Measurements from ENCODE around the gene SET.

SET gene

DNA sequence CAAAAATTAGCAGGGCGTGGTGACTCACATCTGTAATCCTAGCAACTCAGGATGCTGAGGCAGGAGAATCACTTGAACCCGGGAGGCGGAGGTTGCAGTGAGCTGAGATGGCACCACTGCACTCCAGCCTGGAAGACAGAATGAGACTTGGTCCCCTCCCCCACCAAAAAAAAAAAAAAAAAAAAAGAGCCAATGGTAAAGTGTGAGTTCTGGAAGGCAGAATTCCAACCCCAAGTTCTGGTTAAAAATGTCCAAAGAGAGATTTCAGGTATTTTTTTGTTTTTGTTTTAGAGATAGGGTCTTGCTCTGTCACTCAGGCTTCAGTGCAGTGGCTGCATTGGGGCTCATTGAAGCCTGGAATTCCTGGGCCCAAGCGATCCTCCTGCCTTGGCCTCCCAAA lies 1.6 kb upstream of the SET start:
- peaks cover 8% of the 10 kb centered on the region for H4K20me1 ChIP-seq (ENCODE audit: insufficient read depth, low read length)
- peaks cover 51% of the 10 kb centered on the region for H3K79me2 ChIP-seq (ENCODE audit: insufficient read depth, low read length)
- TF ChIP-seq EZH2 (IDR thresholded peaks at IDR 0.05; ENCODE audit: borderline replicate concordance, low read length) (no peak), CTCF (IDR thresholded peaks at IDR 0.05; ENCODE audit: low read length) (no peak)
- no peak overlapping the region; the same call in 1 of the 2 replicates for H3K9ac ChIP-seq (ENCODE audit: low read length)
- peaks cover 64% of the 10 kb centered on the region for H3K4me1 ChIP-seq (ENCODE audit: insufficient read depth, low read length, severe bottlenecking)
- peak overlapping the region; percentile 94 for H3K27ac ChIP-seq (ENCODE audit: low read depth, low read length, poor library complexity, severe bottlenecking)
- H3K27me3 ChIP-seq (ENCODE audit: insufficient read depth, low read length), result no peaks in the 10 kb centered on the region
- H3K9me3 ChIP-seq (ENCODE audit: low read length), result no peaks in the 10 kb centered on the region
- no peak overlapping the region for H2AFZ ChIP-seq (ENCODE audit: low read length)
- no peaks in the 10 kb centered on the region; the same call in 1 of the 2 replicates for H3F3A ChIP-seq (ENCODE audit: insufficient read depth, low read length)
- peaks cover 28% of the 10 kb centered on the region for H3K36me3 ChIP-seq (ENCODE audit: insufficient read depth, low read length)
- peak overlapping the region; percentile 89 for H3K4me2 ChIP-seq (ENCODE audit: low read length)
- H3K4me3 ChIP-seq (ENCODE audit: low read depth, low read length, poor library complexity, severe bottlenecking), result peak overlapping the region; percentile 90
- no peaks in the 10 kb centered on the region for H3K9me2 ChIP-seq (ENCODE audit: low read depth, low read length)

GRCh38 chr9:128689293-128689774 lies 312 bp downstream of the SET start:
- H4K20me1 ChIP-seq (ENCODE audit: insufficient read depth, low read length), result peaks cover 8% of the 10 kb centered on the region
- peaks cover 54% of the 10 kb centered on the region for H3K4me1 ChIP-seq (ENCODE audit: insufficient read depth, low read length, severe bottlenecking)
- H3K79me2 ChIP-seq (ENCODE audit: insufficient read depth, low read length), result peaks cover 55% of the 10 kb centered on the region
- no peak overlapping the region for H2AFZ ChIP-seq (ENCODE audit: low read length)
- H3K27ac ChIP-seq (ENCODE audit: low read depth, low read length, poor library complexity, severe bottlenecking), result peak overlapping the region; percentile 35
- TF ChIP-seq EZH2 (IDR thresholded peaks at IDR 0.05; ENCODE audit: borderline replicate concordance, low read length) (no peak), CTCF (IDR thresholded peaks at IDR 0.05; ENCODE audit: low read length) (no peak)
- H3K9me2 ChIP-seq (ENCODE audit: low read depth, low read length), result no peaks in the 10 kb centered on the region
- H3K27me3 ChIP-seq (ENCODE audit: insufficient read depth, low read length), result no peaks in the 10 kb centered on the region
- H3K36me3 ChIP-seq (ENCODE audit: insufficient read depth, low read length), result peaks cover 43% of the 10 kb centered on the region
- H3K4me2 ChIP-seq (ENCODE audit: low read length), result 0 out of 2 replicates have a peak overlapping the region, but pooled peaks have one; percentile 15
- peak overlapping the region; percentile 69 for H3K4me3 ChIP-seq (ENCODE audit: low read depth, low read length, poor library complexity, severe bottlenecking)
- no peaks in the 10 kb centered on the region for H3K9me3 ChIP-seq (ENCODE audit: low read length)
- peak overlapping the region; percentile 79 for H3K9ac ChIP-seq (ENCODE audit: low read length)
- no peaks in the 10 kb centered on the region; the same call in 1 of the 2 replicates for H3F3A ChIP-seq (ENCODE audit: insufficient read depth, low read length)

DNA sequence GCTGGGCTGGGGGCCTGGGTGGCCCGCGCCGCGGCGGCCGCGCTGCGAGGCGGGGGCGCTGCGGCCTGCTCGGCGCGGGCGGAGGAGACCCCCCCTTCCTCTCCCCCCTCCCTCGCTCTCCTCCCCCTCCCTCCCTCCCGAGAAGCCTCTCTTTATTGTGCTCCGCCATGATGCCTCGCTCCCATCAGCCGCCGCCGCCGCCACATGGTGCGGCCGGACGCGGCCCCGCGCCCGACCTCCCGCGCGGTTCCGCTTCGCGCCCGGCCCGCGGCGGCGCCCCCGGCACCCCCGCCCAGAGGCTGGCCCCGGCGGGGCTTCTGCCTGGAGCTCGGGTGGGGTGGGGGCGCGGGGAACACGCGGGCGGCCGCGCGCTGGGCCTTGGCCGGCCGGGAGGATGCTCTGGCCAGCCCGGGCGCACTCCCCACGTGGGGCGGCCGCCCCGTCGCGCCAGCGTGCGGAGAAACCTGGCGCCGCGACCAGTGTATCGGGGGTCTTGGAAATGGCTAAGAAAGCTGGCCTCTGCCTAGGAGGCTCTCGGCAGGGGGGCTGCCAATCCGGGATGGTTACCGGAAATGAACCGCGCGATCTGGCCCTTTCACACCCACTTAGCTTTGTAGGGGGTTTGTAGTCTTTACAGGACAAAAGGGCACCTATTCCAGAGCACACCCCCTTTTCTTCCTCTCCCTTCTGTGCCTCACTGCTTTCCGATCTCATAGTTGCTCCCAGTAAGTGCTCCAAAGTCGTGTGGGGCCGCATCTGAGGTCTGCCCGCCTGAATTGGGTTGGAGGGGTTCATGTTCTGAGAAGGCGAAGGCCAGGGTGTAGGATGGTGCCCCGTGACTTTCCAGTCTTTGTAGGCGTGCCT lies 1.0 kb downstream of the SET start:
- Histone ChIP-seq H3K9me3 (ENCODE audit: low read length) (no peaks in the 10 kb centered on the region), H3K4me3 (ENCODE audit: low read depth, low read length, poor library complexity, severe bottlenecking) (peak overlapping the region; percentile 97), H3K79me2 (ENCODE audit: insufficient read depth, low read length) (peaks cover 48% of the 10 kb centered on the region), H3K27me3 (ENCODE audit: insufficient read depth, low read length) (no peaks in the 10 kb centered on the region), H3K4me1 (ENCODE audit: insufficient read depth, low read length, severe bottlenecking) (peaks cover 48% of the 10 kb centered on the region), H3K27ac (ENCODE audit: low read depth, low read length, poor library complexity, severe bottlenecking) (peak overlapping the region; percentile 38), H3K4me2 (ENCODE audit: low read length) (peak overlapping the region; percentile 87), H3K9ac (ENCODE audit: low read length) (peak overlapping the region; percentile 96), H3K36me3 (ENCODE audit: insufficient read depth, low read length) (peaks cover 48% of the 10 kb centered on the region), H3K9me2 (ENCODE audit: low read depth, low read length) (no peaks in the 10 kb centered on the region), H4K20me1 (ENCODE audit: insufficient read depth, low read length) (peaks cover 8% of the 10 kb centered on the region), H2AFZ (ENCODE audit: low read length) (no peak overlapping the region), H3F3A (ENCODE audit: insufficient read depth, low read length) (no peaks in the 10 kb centered on the region; the same call in 1 of the 2 replicates)
- TF ChIP-seq EZH2 (IDR thresholded peaks at IDR 0.05; ENCODE audit: borderline replicate concordance, low read length), result no peak
- TF ChIP-seq CTCF (IDR thresholded peaks at IDR 0.05; ENCODE audit: low read length), result no peak

All from OCI-LY1 (cell line).